HK-2 (cell line): Measurements from ENCODE around the gene KIAA1328.

Experiments
- DNase-seq: peaks from one replicate; pipeline ENCODE4 v3.0.0-alpha.2; 2018; ENCODE audit not compliant: unreplicated experiment

KIAA1328 gene

GRCh38 chr18:37218022-37218590 lies 389.2 kb downstream of the KIAA1328 start:
- no peak for DNase-seq

DNA sequence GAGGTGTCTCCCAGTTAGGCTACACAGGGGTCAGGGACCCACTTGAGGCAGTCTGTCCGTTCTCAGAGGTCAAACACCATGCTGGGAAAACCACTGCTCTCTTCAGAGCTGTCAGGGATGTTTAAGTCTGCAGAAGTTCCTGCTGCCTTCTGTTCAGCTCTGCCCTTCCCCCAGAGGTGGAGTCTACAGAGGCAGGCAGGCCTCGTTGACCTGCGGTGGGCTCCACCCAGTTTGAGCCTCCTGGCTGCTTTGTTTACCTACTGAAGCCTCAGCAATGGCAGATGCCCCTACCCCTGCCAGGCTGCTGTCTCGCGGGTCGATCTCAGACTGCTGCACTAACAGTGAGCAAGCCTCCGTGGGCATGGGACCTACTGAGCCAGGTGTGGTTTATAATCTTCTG lies 390.3 kb downstream of the KIAA1328 start:
- DNase-seq: no peak

DNA sequence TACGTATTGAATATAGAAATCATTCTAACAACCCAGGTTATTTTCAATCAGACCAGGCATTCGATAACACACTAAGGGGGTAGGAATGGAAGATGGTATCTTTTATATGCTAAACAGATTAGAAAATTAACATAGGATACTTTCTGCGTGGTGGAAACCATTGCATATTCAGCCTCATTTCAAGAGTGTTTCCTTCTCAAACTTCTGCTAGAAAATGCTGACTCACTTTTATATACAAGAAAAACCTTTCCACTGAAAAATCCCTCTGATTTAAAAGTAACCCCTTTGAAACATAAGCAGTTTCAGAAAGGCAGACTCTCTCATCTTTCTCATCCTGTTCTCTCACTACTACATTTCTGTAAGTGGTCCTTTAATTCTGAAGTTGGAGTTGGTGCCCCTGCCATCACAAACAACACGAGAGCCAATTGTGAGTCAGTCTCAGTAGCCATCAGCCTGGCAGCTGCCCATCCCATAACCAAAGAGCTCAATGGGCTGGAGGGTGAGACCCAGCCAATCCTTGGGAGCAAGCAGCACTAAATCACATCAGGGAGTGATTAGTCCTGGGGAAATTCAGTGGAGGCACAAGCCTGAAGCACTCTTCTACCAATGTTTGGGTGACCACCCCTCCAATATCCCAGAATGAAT lies 393.5 kb downstream of the KIAA1328 start:
- no peak for DNase-seq

GRCh38 chr18:37222999-37223378 lies 394.1 kb downstream of the KIAA1328 start:
- no peak for DNase-seq

GRCh38 chr18:37225279-37225678 lies 396.4 kb downstream of the KIAA1328 start:
- DNase-seq: no peak

- DNase-seq: no peak
Observed at GRCh38 chr18:37230768-37231167, 401.8 kb downstream of the KIAA1328 start.

DNA sequence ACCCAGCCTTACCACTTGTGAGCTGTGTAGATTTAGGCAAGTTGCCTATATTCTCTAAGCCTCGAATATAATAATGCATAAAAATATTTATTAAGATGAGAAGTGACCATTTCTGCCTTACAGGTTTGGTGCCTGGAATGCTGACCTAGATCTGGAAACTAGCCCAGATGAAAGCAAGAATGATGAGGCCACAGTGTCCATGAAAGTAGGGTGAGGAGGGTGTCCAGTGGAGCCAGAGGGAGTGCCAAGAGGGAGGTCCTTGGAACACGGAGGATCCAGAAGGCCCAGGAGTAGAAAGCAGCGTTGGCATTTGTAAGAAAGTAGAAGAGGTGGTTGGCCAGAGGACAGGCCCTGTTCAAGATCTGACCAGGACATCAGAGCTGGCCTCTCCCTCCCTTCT lies 402.3 kb downstream of the KIAA1328 start:
- DNase-seq: no peak

DNA sequence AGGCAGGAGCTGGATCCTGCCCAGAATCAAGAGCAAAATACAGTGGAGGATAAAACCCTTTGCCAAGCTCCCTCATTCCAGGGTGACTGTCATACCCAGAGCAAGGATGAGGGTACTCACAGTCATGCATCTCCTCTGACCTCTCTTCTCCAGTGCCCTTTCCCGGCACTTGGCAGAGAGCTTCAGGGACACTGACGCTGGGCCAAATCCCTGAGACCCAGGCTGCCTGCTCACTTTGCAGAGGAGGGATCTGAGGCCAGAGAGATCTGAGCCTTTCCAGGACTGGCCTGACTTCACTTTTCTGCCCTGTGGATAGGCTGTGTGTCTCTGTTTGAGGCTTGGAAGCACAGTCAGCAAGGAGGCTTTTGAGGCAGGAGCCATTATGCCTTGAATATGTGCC lies 406.7 kb downstream of the KIAA1328 start:
- no peak for DNase-seq

DNA sequence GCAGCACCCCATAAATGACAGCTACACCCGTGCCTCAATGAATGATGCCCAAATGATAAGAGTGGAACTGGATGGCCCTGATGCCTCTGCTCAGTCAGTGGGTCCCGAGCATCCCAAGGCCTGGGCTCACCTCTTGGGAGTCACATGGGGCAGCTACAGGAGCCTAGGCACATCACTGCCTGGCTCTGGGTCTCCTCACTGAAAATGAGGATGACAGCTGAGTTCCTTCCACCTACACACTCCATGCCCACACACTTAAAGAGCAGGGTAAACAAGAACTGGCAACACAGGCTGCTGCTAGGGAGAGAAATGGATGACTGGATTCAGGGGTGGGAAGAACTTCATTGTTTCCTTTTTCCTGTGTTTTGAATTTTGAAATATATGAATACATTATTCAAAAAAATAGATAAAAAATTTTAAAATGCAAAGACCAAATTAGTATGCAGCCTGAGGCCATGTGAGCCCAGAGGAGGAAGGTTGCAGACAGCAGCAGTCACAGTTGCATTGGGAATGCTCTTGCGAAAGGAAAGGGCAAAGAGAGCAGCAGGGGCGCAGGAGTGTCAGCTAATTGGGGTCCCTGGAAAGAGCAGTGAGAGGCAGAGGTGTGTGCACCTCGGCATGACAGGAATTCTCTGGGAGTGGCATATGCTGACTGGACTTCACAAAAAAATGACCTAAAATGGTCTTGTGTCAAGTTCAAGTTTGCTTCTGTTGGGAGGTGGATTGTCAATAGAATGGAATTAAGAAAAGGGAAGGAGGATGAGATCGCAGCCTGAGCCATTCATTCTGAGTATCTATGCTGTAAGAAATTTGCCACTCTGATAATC lies 409.6 kb downstream of the KIAA1328 start:
- DNase-seq: no peak

- no peak for DNase-seq
Observed at GRCh38 chr18:37242091-37242490, 413.2 kb downstream of the KIAA1328 start.

DNA sequence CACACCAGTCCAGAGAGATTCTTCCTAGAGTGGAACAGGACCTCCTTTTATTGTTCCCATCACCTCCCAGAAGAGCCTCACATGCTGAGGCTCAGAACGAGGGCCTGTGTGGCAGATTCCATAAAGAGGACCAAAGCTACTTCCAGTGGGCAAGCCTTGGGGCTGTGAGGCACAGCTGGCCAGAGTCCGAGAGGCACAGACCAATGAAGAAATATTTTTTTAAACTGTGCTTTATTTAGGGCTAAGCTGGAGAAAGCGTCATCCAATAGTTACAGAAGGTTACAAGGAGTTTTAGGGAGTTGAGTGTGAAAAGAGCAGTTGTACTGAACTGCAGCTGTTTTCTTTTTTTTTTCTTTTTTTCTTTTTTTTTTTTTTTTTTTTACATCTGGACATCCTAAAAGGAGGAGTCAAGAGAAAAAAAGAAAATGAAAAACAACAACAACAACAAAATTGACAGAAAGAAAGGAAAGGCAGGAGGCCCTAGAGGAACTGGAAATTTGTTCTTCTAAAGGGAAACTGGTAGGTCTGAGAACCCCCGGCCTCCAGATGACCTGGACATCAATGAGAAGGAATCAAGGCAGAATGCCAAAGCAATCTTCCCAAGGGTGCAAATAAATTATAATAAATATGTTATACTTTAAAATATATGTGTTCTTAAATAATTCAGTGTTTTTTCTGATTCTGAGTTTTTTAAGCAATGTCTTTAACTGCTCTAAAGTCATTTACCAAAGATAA lies 414.1 kb downstream of the KIAA1328 start:
- no peak for DNase-seq

DNA sequence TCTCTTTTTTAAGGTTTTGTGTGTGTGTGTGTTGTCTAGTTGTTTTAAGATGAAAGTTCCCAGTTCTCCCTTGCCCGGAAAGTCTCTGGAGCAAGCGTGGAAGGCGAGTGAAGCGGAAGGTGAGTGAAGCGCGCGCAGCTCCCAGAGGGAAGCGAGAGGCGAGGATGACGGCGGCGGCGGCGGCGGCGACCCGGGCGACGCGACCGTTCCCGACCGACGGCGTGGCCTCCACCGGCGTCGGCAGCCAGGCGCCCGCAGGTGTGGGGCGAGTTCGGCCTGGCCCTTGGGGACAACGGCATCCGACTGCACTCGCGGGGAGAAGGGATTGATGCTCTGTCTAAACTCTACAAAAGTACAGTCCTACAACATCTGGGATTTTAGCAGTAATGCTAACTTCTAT lies 414.8 kb downstream of the KIAA1328 start:
- DNase-seq: no peak

- no peak for DNase-seq
Observed at GRCh38 chr18:37244618-37245017, 415.7 kb downstream of the KIAA1328 start.

GRCh38 chr18:37246779-37247340 lies 417.9 kb downstream of the KIAA1328 start:
- DNase-seq: no peak

- DNase-seq: no peak
Observed at GRCh38 chr18:37247497-37248161, 418.7 kb downstream of the KIAA1328 start.

GRCh38 chr18:37248281-37248680 lies 419.4 kb downstream of the KIAA1328 start:
- DNase-seq: no peak

GRCh38 chr18:37249171-37249886 lies 420.4 kb downstream of the KIAA1328 start:
- DNase-seq: no peak

DNA sequence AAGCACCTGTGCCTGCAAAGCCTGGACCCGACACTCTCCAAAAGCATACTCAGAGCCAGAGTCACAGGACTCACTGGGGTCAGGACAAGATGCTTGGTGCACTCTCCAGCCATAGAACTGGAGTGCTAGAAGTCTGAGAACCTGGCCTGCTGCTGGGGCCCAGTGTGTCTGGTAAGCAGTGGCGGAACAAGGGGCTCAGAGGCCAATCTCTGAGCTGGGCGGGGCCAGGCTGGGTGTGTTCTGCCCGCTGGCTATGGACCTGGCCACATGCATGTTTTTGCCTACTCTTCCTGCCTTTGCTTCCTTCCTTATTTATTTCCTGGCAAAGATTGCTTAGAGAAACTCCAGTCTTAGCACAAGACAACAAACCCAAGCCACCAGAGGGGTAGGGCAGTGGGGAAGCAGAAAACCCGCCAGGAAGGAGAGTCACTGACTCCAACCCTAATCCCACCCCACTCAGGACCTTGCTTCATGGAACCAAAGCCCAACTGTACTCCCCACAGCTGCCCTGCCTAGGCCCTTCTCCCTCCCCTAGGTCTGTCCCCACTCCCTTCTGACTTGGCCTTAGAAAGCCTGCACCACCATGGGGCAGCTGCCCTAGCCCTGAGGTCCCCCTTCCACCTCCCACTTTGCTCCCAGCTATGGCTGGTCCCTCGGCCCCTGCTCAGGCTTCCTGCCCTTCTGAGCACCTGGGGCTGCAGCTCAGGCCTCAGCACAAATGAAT lies 421.1 kb downstream of the KIAA1328 start:
- no peak for DNase-seq

DNA sequence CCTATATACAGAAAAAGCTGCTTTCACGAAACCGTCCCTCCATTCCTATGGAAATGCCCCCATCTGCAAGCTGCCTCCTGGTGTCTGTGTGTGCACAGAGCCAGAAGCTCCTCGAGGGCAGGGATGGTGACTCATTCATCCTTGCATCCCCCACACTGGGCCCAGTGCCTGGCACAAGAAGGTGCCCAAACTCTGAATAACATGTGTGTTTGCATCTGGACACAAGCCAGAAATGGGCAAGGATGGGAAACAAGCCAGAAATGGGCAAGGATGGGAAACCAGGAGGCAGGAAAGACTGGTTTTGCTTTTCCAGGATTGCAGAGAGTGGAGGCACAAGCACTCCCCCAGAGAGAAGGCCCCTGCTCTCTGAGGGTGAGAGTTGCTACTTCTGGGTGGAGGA lies 422.8 kb downstream of the KIAA1328 start:
- DNase-seq: no peak

GRCh38 chr18:37252342-37252741 lies 423.4 kb downstream of the KIAA1328 start:
- no peak for DNase-seq
